Measurements from ENCODE around the gene DNAJC7.
A peak's percentile ranks its signal among the peaks of the same experiment; 100 is the strongest.

The DNAJC7 gene

DNA sequence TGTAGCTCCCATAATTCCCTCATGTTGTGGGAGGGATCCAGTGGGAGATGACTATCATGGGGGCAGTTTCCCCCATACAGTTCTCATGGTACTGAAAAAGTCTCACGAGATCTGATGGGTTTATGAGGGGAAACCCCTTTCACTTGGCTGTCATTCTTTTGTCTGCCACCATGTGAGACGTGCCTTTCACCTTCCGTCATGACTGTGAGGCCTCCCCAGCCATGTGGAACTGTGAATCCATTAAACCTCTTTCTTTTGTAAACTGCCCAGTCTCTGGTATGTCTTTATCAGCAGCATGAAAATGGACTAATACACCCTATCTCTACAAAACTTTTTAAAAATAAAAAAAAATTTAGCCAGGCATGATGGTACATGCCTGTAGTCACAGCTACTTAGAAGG, 39.4 kb upstream of the DNAJC7 start:
- Histone ChIP-seq H3K9ac (ENCODE audit: low read length) (no peak overlapping the region), H3K14ac (ENCODE audit: low read length in 2 of 2) (no peak overlapping the region), H2AK5ac (ENCODE audit: low read length, severe bottlenecking) (no peak overlapping the region), H3K18ac (ENCODE audit: low read depth in 1 of 2, low read length in 2 of 2) (no peak overlapping the region), H3K79me1 (replicated peaks; ENCODE audit: low read length, poor library complexity, severe bottlenecking) (no peaks in the 10 kb centered on the region), H4K8ac (ENCODE audit: low read length) (no peak overlapping the region), H4K91ac (ENCODE audit: low read length) (no peak overlapping the region), H2AFZ (ENCODE audit: low read depth, low read length) (no peak overlapping the region), H3K4me1 (ENCODE audit: control insufficient read depth, insufficient read depth, low read depth, low read length) (peaks cover 8% of the 10 kb centered on the region), H2BK120ac (ENCODE audit: low read depth, low read length) (no peak overlapping the region), H3K9me3 (ENCODE audit: control insufficient read depth, low read length) (peaks cover 2% of the 10 kb centered on the region), H3K27me3 (ENCODE audit: control insufficient read depth in 1 of 2, insufficient read depth in 1 of 2, low read length in 2 of 2) (peaks cover 52 to 66% of the 10 kb centered on the region in 2 experiments), H2BK15ac (ENCODE audit: low read depth, poor library complexity, severe bottlenecking) (no peak overlapping the region), H3K4ac (ENCODE audit: low read depth in 1 of 2, low read length in 2 of 2) (no peak overlapping the region), H2BK5ac (ENCODE audit: low read depth, low read length, poor library complexity, severe bottlenecking) (no peak overlapping the region), H3K36me3 (ENCODE audit: control insufficient read depth in 1 of 2, insufficient read depth in 2 of 2, low read depth in 1 of 2, low read length in 2 of 2) (no peaks in the 10 kb centered on the region), H3K4me3 (ENCODE audit: insufficient read depth in 1 of 2, low read depth in 1 of 2, low read length in 2 of 2) (no peak overlapping the region), H3K4me2 (ENCODE audit: low read length, poor library complexity, severe bottlenecking) (no peak overlapping the region), H3K27ac (ENCODE audit: low read length, poor library complexity, severe bottlenecking) (no peak overlapping the region), H3K23ac (ENCODE audit: low read length in 2 of 2) (no peak overlapping the region), H2BK12ac (ENCODE audit: low read length in 2 of 2) (no peak overlapping the region)
- WGBS: 81% methylated on average over 3 of the region's 3 CpGs
- DNase-seq: no peak

DNA sequence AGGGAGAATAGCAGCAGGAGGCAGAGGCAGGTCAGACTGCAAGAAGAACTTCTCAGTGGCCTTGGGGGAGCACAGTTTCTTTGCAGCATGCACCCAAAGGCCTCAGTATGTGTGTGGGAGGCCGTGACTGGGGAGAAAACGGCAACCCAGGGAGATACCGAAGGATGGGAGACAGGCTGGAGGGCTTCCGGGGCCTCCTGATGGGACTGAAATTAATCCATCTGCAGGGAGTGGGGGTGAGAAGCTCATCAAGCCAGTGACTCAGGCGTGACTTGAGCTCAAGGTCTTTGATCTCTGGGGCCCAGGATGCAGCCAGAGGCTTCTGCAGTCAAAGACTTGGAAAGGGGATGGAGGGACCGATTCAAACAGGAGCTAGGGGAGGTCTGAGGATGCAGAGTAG, 38.3 kb upstream of the DNAJC7 start:
- WGBS: 48% methylated on average over 6 of the region's 6 CpGs
- H3K14ac ChIP-seq (ENCODE audit: low read length in 2 of 2): no peak overlapping the region
- H2BK12ac ChIP-seq (ENCODE audit: low read length in 2 of 2): no peak overlapping the region
- no peak overlapping the region for H3K4me2 ChIP-seq (ENCODE audit: low read length, poor library complexity, severe bottlenecking)
- no peak overlapping the region for H3K23ac ChIP-seq (ENCODE audit: low read length in 2 of 2)
- no peak overlapping the region for H4K8ac ChIP-seq (ENCODE audit: low read length)
- peaks cover 2% of the 10 kb centered on the region for H3K9me3 ChIP-seq (ENCODE audit: control insufficient read depth, low read length)
- DNase-seq: no peak
- H3K27me3 ChIP-seq (ENCODE audit: control insufficient read depth in 1 of 2, insufficient read depth in 1 of 2, low read length in 2 of 2): peaks cover 58 to 73% of the 10 kb centered on the region in 2 experiments
- no peak overlapping the region for H3K9ac ChIP-seq (ENCODE audit: low read length)
- no peak overlapping the region for H2BK5ac ChIP-seq (ENCODE audit: low read depth, low read length, poor library complexity, severe bottlenecking)
- no peak overlapping the region for H2AK5ac ChIP-seq (ENCODE audit: low read length, severe bottlenecking)
- no peak overlapping the region for H3K4me3 ChIP-seq (ENCODE audit: insufficient read depth in 1 of 2, low read depth in 1 of 2, low read length in 2 of 2)
- no peak overlapping the region for H3K27ac ChIP-seq (ENCODE audit: low read length, poor library complexity, severe bottlenecking)
- H3K18ac ChIP-seq (ENCODE audit: low read depth in 1 of 2, low read length in 2 of 2): no peak overlapping the region
- H4K91ac ChIP-seq (ENCODE audit: low read length): no peak overlapping the region
- no peak overlapping the region for H2BK15ac ChIP-seq (ENCODE audit: low read depth, poor library complexity, severe bottlenecking)
- no peak overlapping the region for H2AFZ ChIP-seq (ENCODE audit: low read depth, low read length)
- H3K4me1 ChIP-seq (ENCODE audit: control insufficient read depth, insufficient read depth, low read depth, low read length): peaks cover 12% of the 10 kb centered on the region
- H3K79me1 ChIP-seq (replicated peaks; ENCODE audit: low read length, poor library complexity, severe bottlenecking): no peaks in the 10 kb centered on the region
- no peak overlapping the region for H2BK120ac ChIP-seq (ENCODE audit: low read depth, low read length)
- no peak overlapping the region for H3K4ac ChIP-seq (ENCODE audit: low read depth in 1 of 2, low read length in 2 of 2)
- H3K36me3 ChIP-seq (ENCODE audit: control insufficient read depth in 1 of 2, insufficient read depth in 2 of 2, low read depth in 1 of 2, low read length in 2 of 2): no peaks in the 10 kb centered on the region

- Histone ChIP-seq H2BK120ac (ENCODE audit: low read depth, low read length) (no peak overlapping the region), H3K14ac (ENCODE audit: low read length in 2 of 2) (no peak overlapping the region), H2BK15ac (ENCODE audit: low read depth, poor library complexity, severe bottlenecking) (no peak overlapping the region), H4K8ac (ENCODE audit: low read length) (no peak overlapping the region), H2BK5ac (ENCODE audit: low read depth, low read length, poor library complexity, severe bottlenecking) (no peak overlapping the region), H3K27ac (ENCODE audit: low read length, poor library complexity, severe bottlenecking) (no peak overlapping the region), H3K4me3 (ENCODE audit: insufficient read depth in 1 of 2, low read depth in 1 of 2, low read length in 2 of 2) (no peak overlapping the region), H3K36me3 (ENCODE audit: control insufficient read depth in 1 of 2, insufficient read depth in 2 of 2, low read depth in 1 of 2, low read length in 2 of 2) (no peaks in the 10 kb centered on the region), H3K23ac (ENCODE audit: low read length in 2 of 2) (no peak overlapping the region), H3K9me3 (ENCODE audit: control insufficient read depth, low read length) (peaks cover 2% of the 10 kb centered on the region), H4K91ac (ENCODE audit: low read length) (no peak overlapping the region), H2AFZ (ENCODE audit: low read depth, low read length) (no peak overlapping the region), H3K4ac (ENCODE audit: low read depth in 1 of 2, low read length in 2 of 2) (no peak overlapping the region), H3K9ac (ENCODE audit: low read length) (no peak overlapping the region), H2BK12ac (ENCODE audit: low read length in 2 of 2) (no peak overlapping the region), H2AK5ac (ENCODE audit: low read length, severe bottlenecking) (no peak overlapping the region), H3K18ac (ENCODE audit: low read depth in 1 of 2, low read length in 2 of 2) (no peak overlapping the region), H3K4me1 (ENCODE audit: control insufficient read depth, insufficient read depth, low read depth, low read length) (peaks cover 14% of the 10 kb centered on the region), H3K4me2 (ENCODE audit: low read length, poor library complexity, severe bottlenecking) (no peak overlapping the region), H3K27me3 (ENCODE audit: control insufficient read depth in 1 of 2, insufficient read depth in 1 of 2, low read length in 2 of 2) (peaks cover 59 to 73% of the 10 kb centered on the region in 2 experiments), H3K79me1 (replicated peaks; ENCODE audit: low read length, poor library complexity, severe bottlenecking) (no peaks in the 10 kb centered on the region)
- no peak for DNase-seq
- no CpG with 5 or more reads among the region's 3 CpGs for WGBS
Observed at GRCh38 chr17:42055027-42055426, 37.8 kb upstream of the DNAJC7 start.

DNA sequence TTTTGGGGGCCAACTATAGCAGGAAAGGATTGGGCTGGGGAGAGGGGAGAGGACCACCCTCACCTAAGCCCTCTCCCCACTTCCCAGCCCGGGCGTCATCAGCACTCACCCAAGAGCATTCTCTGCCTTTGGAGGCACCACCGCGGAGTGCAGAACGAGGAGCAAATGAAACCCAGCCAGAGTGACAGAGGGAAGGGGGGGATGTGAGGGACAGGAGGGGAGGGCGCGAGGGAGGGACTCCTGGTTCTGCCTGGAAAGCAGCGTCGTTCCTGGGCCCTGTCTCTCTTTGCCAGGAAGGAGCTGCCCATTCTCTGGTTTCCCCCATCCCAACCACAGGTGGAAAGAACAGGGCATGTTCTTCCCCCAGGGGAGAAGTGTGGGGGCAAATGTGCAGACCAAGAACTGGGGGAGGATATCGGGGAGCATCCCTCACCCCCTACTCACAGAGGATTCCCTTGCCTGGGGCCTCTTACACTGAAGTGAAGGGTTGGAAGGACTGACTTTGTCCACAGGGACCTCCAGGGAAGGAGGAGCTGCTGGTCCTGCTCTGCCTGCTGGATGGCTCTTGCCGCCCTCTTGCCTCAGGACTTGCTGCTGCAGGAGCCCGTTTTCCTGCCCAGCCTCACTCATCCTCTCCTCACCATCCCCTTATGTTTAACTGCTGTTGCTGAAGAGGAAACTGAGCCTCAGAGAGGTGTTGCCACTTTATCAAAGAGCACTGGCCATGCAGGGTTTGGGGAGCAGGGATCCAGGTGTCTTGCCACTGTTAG, 36.7 kb upstream of the DNAJC7 start:
- no peak overlapping the region for H2BK12ac ChIP-seq (ENCODE audit: low read length in 2 of 2)
- H3K14ac ChIP-seq (ENCODE audit: low read length in 2 of 2): no peak overlapping the region
- WGBS: 33% methylated on average over 6 of the region's 12 CpGs
- H3K9me3 ChIP-seq (ENCODE audit: control insufficient read depth, low read length): peaks cover 2% of the 10 kb centered on the region
- H2AK5ac ChIP-seq (ENCODE audit: low read length, severe bottlenecking): no peak overlapping the region
- H3K36me3 ChIP-seq (ENCODE audit: control insufficient read depth in 1 of 2, insufficient read depth in 2 of 2, low read depth in 1 of 2, low read length in 2 of 2): no peaks in the 10 kb centered on the region
- peaks cover 68 to 74% of the 10 kb centered on the region in 2 experiments for H3K27me3 ChIP-seq (ENCODE audit: control insufficient read depth in 1 of 2, insufficient read depth in 1 of 2, low read length in 2 of 2)
- H2BK5ac ChIP-seq (ENCODE audit: low read depth, low read length, poor library complexity, severe bottlenecking): no peak overlapping the region
- H3K4me3 ChIP-seq (ENCODE audit: insufficient read depth in 1 of 2, low read depth in 1 of 2, low read length in 2 of 2): no peak overlapping the region
- H3K23ac ChIP-seq (ENCODE audit: low read length in 2 of 2): peak overlapping the region in 1 of 2 experiments; percentile 84
- H4K91ac ChIP-seq (ENCODE audit: low read length): no peak overlapping the region
- H3K79me1 ChIP-seq (replicated peaks; ENCODE audit: low read length, poor library complexity, severe bottlenecking): no peaks in the 10 kb centered on the region
- no peak overlapping the region for H4K8ac ChIP-seq (ENCODE audit: low read length)
- no peak overlapping the region for H2BK15ac ChIP-seq (ENCODE audit: low read depth, poor library complexity, severe bottlenecking)
- no peak overlapping the region for H3K4ac ChIP-seq (ENCODE audit: low read depth in 1 of 2, low read length in 2 of 2)
- H3K27ac ChIP-seq (ENCODE audit: low read length, poor library complexity, severe bottlenecking): no peak overlapping the region
- no peak for DNase-seq
- no peak overlapping the region for H3K18ac ChIP-seq (ENCODE audit: low read depth in 1 of 2, low read length in 2 of 2)
- H3K4me1 ChIP-seq (ENCODE audit: control insufficient read depth, insufficient read depth, low read depth, low read length): peaks cover 15% of the 10 kb centered on the region
- H2AFZ ChIP-seq (ENCODE audit: low read depth, low read length): peak overlapping the region; percentile 6
- H3K4me2 ChIP-seq (ENCODE audit: low read length, poor library complexity, severe bottlenecking): no peak overlapping the region
- no peak overlapping the region for H2BK120ac ChIP-seq (ENCODE audit: low read depth, low read length)
- no peak overlapping the region for H3K9ac ChIP-seq (ENCODE audit: low read length)
